ENCODE measurements around the gene DSC1. TPM values are rescaled to one million over a fixed set of nuclear protein-coding genes. Genes with fewer than 3 reads are reported as not detected.

The DSC1 gene
- total and polyA plus RNA-seq, 3 donors from 2014 or later = 0.07 to 0.12 TPM; not detected in 1

DNA sequence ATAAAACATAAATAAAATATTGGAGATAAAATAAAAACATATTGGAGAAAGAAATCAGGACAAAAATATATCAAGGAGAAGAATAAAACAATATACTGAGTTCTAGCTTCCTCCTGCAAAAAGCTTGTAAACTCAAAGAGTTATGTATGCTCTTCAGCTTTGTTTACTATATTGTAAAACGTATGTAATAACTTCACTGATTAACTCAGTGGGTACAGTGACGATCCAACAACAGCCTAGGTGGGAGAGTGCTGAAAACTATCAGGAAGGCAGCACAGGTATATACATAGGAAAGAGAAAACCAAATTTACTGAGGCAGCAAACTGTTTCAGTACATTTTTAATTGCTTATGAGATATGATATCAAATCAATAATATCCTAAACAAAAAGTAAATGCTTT is 68.8 kb downstream of the DSC1 start:
- no peaks in the 10 kb centered on the region for H3K27me3 ChIP-seq
- WGBS, 2 donors = 85 to 87% methylated on average over 2 of the region's 2 CpGs
- no peak overlapping the region for H3K27ac ChIP-seq
- H3K9me3 ChIP-seq = no peaks in the 10 kb centered on the region
- H3K36me3 ChIP-seq (ENCODE audit: low read depth, missing control alignments) = no peaks in the 10 kb centered on the region
- H3K4me1 ChIP-seq = no peaks in the 10 kb centered on the region
- TF ChIP-seq POLR2A (IDR thresholded peaks at IDR 0.05) = no peak
- no peak overlapping the region for H3K4me3 ChIP-seq
- DNase-seq = no peak
- intact Hi-C loops (cut with DNase I; ENCODE audit: low total_unique reads) = no loop called here

DNA sequence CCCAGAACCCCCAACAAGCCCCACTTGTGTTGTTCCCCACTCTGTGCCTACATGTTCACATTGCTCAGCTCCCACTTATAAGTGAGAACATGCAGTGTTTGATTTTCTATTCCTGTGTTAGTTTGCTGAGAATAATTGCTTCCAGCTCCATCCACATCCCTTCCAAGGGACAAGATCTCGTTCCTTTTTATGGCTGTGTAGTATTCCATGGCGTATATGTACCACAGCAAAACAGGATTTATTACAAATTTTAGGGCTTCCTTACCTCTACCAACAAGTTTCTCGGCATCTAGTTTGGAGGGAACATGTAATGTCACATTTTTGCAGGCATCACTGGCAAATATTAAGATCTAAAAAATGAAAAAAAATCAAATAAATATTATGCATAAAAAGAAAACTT is 69.4 kb downstream of the DSC1 start:
- TF ChIP-seq POLR2A (IDR thresholded peaks at IDR 0.05) = no peak
- TF ChIP-seq, protein P1, sequence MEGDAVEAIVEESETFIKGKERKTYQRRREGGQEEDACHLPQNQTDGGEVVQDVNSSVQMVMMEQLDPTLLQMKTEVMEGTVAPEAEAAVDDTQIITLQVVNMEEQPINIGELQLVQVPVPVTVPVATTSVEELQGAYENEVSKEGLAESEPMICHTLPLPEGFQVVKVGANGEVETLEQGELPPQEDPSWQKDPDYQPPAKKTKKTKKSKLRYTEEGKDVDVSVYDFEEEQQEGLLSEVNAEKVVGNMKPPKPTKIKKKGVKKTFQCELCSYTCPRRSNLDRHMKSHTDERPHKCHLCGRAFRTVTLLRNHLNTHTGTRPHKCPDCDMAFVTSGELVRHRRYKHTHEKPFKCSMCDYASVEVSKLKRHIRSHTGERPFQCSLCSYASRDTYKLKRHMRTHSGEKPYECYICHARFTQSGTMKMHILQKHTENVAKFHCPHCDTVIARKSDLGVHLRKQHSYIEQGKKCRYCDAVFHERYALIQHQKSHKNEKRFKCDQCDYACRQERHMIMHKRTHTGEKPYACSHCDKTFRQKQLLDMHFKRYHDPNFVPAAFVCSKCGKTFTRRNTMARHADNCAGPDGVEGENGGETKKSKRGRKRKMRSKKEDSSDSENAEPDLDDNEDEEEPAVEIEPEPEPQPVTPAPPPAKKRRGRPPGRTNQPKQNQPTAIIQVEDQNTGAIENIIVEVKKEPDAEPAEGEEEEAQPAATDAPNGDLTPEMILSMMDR (IDR thresholded peaks at IDR 0.05) = no peak
- Histone ChIP-seq H3K9me3 (no peaks in the 10 kb centered on the region), H3K27me3 (no peaks in the 10 kb centered on the region), H3K27ac (no peak overlapping the region), H3K4me3 (no peak overlapping the region), H3K36me3 (ENCODE audit: low read depth, missing control alignments) (no peaks in the 10 kb centered on the region), H3K4me1 (no peaks in the 10 kb centered on the region)
- no peak for DNase-seq
- intact Hi-C loops (cut with DNase I; ENCODE audit: low total_unique reads) = no loop called here
- WGBS, 2 donors = 86 to 98% methylated on average over 3 of the region's 3 CpGs

DNA sequence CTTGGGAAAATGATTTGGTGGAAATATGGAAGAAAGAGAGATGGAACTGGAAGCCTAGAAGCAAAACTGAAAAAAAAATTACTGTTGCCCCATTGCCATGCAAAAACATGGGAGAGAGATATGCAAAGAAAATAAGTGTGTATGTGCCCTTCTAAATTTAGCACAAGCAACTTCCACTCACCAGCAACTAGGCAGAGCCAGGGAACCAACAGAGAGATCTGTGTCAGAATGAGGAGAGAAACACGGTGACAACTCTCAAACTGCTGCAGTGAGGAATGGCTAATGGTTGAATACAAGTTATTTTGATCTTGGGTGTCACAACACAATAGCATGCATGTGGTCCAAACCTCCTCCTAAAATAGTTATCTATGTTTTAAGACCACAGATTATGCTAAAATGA is 71.3 kb downstream of the DSC1 start:
- Histone ChIP-seq H3K9me3 (no peaks in the 10 kb centered on the region), H3K36me3 (ENCODE audit: low read depth, missing control alignments) (no peaks in the 10 kb centered on the region), H3K4me3 (no peak overlapping the region), H3K27me3 (no peaks in the 10 kb centered on the region), H3K4me1 (no peaks in the 10 kb centered on the region), H3K27ac (no peak overlapping the region)
- 71 to 74% methylated on average over 1 of the region's 1 CpG for WGBS, 2 donors
- no peak for DNase-seq
- TF ChIP-seq, protein P1 (IDR thresholded peaks at IDR 0.05) = no peak
- no peak for TF ChIP-seq POLR2A (IDR thresholded peaks at IDR 0.05)
- intact Hi-C loops (cut with DNase I; ENCODE audit: low total_unique reads) = no loop called here

DNA sequence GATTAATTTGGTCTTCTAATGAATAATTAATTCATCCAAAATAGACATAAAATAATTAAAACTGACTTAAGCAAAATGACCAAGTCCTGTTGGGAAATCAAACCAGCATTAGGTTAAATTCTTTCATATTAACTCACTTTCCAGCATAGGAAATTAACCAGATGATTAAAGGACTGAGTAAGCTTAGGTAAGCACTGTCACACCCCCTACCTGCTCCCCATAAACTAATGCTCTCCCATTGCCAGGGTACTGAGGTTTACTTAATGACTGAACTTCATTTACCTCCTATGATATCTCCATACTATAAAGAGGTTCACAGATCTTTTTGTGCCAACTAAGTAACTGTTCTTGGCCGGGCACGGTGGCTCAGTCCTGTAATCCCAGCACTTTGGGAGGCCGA is 74.1 kb downstream of the DSC1 start:
- Histone ChIP-seq H3K36me3 (ENCODE audit: low read depth, missing control alignments) (no peaks in the 10 kb centered on the region), H3K4me3 (no peak overlapping the region), H3K27me3 (no peaks in the 10 kb centered on the region), H3K9me3 (no peaks in the 10 kb centered on the region), H3K4me1 (no peaks in the 10 kb centered on the region), H3K27ac (no peak overlapping the region)
- no peak for TF ChIP-seq POLR2A (IDR thresholded peaks at IDR 0.05)
- TF ChIP-seq, protein P1 (IDR thresholded peaks at IDR 0.05) = no peak
- no peak for DNase-seq
- intact Hi-C loops (cut with DNase I; ENCODE audit: low total_unique reads) = no loop called here
- WGBS, 2 donors = 89 to 94% methylated on average over 3 of the region's 3 CpGs

DNA sequence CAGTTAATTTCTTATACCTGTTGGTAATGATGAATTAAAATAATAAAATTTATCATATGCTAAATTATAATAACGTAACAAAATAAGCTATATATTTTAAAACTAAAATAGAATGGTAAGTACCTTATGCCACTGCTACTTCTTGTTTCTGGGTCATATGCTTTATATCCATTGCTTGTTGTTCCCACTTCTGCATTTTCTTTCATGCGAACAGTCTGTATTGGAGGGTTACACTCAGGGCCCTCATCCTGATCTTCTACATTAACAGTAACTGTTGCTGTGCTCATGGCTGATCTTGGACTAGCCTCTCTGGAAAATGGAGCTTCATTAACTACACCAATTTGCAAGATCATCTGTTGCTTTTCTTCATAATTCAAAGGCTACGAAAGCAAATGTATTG is 82.7 kb downstream of the DSC1 start:
- H3K9me3 ChIP-seq = no peaks in the 10 kb centered on the region
- intact Hi-C loops (cut with DNase I; ENCODE audit: low total_unique reads) = no loop called here
- 91 to 94% methylated on average over 3 of the region's 3 CpGs for WGBS, 2 donors
- no peaks in the 10 kb centered on the region for H3K27me3 ChIP-seq
- no peak overlapping the region for H3K4me3 ChIP-seq
- H3K36me3 ChIP-seq (ENCODE audit: low read depth, missing control alignments) = no peaks in the 10 kb centered on the region
- DNase-seq = no peak
- no peak overlapping the region for H3K27ac ChIP-seq
- no peaks in the 10 kb centered on the region for H3K4me1 ChIP-seq
- TF ChIP-seq POLR2A (IDR thresholded peaks at IDR 0.05) = no peak
- TF ChIP-seq, protein P1 (IDR thresholded peaks at IDR 0.05) = no peak

Other genes with a start within 250 kb of the DSC1 start
- gene DSC3, start 120.1 kb downstream of the DSC1 start, total RNA-seq = under 1 TPM; 0.19 to 0.24 TPM
- gene DSC3, start 120.1 kb downstream of the DSC1 start, polyA plus RNA-seq (ENCODE audit: insufficient read depth, low read depth, low replicate concordance) = 2.0 TPM
- 1 to 10 TPM; 1.2 TPM for gene DSC2, start 60.4 kb downstream of the DSC1 start, total RNA-seq
- 2.7 TPM for gene DSC2, start 60.4 kb downstream of the DSC1 start, polyA plus RNA-seq (ENCODE audit: insufficient read depth, low read depth, low replicate concordance)
- 1 to 10 TPM; 2.8 to 3.8 TPM for gene DSG1, start 155.3 kb upstream of the DSC1 start, total RNA-seq
- 5.4 TPM for gene DSG1, start 155.3 kb upstream of the DSC1 start, polyA plus RNA-seq (ENCODE audit: insufficient read depth, low read depth, low replicate concordance)
- under 1 TPM; 0.08 to 0.31 TPM for gene DSG4, start 213.9 kb upstream of the DSC1 start, total RNA-seq
- gene DSG4, start 213.9 kb upstream of the DSC1 start, polyA plus RNA-seq (ENCODE audit: insufficient read depth, low read depth, low replicate concordance) = 0.83 TPM

Measured in testis (tissue), 3 donors.